GM18517 (cell line): ENCODE results near the gene DTX2.
"Not testable (repeated sequence)": the region's sequence is repeated elsewhere in the genome, so short reads cannot be mapped to it uniquely, and the experiment has no call there.

Source experiments
- ATAC-seq: cut with Tn5 transposase; IDR thresholded peaks from one replicate; pipeline ENCODE4 v1.9.1; 2021; ENCODE audit warnings: mild to moderate bottlenecking, moderate library complexity; ENCODE audit not compliant: unreplicated experiment

Gene DTX2

GRCh38 chr7:76485822-76486610 lies 24.5 kb downstream of the DTX2 start:
- not testable (repeated sequence) for ATAC-seq

GRCh38 chr7:76486618-76487017 lies 25.1 kb downstream of the DTX2 start:
- peak; percentile 99 for ATAC-seq

DNA sequence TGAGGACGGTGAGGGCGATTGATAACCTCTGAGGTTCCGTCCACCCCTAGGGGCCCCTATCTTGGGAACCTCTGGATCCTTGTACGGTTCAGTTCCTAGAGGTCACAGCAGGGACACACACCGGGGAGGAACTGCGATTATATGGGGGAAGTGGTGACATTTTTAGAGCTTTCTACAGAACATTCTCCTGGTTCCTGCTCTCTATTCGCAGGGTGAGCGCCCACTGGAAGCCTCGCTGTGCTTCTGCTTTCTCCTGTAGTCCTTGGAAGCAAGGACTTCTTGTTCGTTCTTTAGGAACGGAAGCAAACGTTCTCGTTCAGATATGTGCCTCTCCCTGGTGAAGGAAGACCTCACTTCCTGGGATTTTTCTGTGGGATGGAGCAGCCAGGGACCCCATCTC lies 26.5 kb downstream of the DTX2 start:
- not testable (repeated sequence) for ATAC-seq

- not testable (repeated sequence) for ATAC-seq
These were observed 30.6 kb downstream of the DTX2 start for GRCh38 chr7:76492139-76492538.

GRCh38 chr7:76495717-76496116 lies 34.2 kb downstream of the DTX2 start:
- ATAC-seq: not testable (repeated sequence)

DNA sequence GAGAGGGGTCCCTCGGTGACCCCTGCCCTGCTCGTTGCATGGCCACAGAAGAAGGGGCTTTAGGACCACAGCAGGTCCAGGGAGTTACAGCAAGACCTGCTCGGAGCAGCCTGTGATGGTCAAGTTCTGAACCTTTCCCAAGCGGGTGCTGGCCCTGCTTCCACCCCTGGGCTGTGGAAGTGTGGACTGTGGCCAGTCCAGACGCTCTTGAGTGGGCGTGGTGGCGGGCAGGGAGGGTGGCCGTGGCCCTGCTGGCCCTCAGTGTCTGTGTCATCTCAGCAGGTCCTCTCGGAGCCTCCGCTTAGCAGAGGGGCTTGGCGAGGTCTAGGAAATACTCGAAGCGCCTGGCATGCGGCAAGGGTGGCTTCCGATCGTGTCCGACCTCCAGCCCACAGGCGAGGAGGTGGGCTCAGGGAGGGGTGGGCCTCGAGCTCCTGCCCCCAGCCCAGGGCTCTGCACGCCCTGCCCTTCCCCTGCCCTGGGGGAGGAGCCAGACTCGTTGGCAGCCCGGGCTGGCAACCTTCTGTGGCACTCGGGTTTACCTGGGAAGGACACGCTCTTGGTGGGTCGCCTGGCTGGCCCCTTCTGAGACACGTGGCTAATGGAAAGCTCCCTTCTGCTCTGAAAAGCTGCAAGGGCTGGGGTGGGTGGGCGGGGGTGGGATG lies 36.5 kb downstream of the DTX2 start:
- ATAC-seq: not testable (repeated sequence)

DNA sequence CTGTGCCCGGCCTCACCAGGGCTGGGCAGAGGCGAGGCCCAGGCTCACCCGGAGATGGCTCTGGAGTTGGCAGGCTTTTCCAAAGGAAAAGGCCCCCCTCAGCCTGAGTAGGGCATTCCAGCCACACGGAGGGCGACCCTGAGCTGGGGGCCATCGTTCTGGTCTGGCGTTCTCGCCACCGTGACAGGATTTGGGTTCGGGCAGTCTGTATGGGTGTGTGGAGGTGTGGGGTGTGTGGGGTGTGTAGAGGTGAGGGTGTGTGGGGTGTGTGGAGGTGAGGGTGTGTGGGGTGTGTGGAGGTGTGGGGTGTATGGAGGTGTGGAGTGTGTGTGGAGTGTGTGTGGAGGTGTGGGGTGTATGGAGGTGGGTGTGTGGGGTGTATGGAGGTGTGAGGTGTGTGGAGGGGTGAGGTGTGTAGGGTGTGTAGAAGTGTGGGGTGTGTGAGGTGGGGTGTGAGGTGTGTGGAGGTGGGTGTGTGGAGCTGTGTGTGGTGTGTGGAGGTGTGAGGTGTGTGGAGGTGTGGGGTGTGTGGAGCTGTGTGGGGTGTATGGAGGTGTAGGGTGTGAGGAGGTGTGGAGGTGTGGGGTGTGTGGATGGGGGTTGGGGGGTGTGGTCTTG lies 37.2 kb downstream of the DTX2 start:
- ATAC-seq: not testable (repeated sequence)

DNA sequence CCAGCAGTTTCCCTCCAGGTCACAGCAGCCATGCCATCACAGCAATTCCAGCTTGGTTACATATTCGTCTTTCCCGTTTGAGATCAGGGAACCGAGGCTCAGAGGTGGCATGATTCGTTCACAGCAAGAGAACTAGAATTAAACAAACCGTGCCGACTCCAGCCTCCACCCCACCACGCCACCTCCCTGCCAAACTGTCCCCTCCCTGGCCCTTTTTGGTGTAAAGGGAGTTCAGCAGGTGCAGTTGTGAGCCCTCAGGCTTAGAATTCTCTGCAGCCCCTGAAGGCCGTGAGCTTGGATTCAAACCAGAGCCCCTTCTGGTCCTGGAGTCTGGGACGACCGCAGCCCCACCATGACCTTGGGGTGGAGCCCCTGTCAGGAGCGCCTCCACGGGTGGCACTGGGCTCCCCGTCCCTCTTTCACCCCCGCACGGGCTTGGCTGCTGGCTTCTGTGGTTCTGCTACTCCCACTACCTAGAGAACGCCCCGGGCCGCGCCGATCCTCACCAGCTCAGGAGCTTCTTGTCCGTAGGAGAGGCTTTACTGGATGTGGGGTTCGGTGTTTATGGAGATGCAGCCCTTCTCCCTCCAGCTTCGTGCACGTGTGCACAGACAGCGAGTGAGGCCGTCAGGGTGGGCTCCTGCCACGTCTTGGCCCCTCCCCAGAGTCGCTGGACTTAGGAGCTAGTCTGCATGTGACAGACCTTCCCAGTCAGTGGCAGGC lies 37.9 kb downstream of the DTX2 start:
- not testable (repeated sequence) for ATAC-seq

- ATAC-seq: not testable (repeated sequence)
These were observed 38.4 kb downstream of the DTX2 start for GRCh38 chr7:76499924-76500241.

- ATAC-seq: not testable (repeated sequence)
These were observed 40.7 kb downstream of the DTX2 start for GRCh38 chr7:76502224-76502623.

- ATAC-seq: not testable (repeated sequence)
These were observed 41.3 kb downstream of the DTX2 start for GRCh38 chr7:76502836-76503235.

- not testable (repeated sequence) for ATAC-seq
These were observed 41.7 kb downstream of the DTX2 start for GRCh38 chr7:76503244-76503643.

- not testable (repeated sequence) for ATAC-seq
These were observed 43.0 kb downstream of the DTX2 start for GRCh38 chr7:76504351-76505167.

DNA sequence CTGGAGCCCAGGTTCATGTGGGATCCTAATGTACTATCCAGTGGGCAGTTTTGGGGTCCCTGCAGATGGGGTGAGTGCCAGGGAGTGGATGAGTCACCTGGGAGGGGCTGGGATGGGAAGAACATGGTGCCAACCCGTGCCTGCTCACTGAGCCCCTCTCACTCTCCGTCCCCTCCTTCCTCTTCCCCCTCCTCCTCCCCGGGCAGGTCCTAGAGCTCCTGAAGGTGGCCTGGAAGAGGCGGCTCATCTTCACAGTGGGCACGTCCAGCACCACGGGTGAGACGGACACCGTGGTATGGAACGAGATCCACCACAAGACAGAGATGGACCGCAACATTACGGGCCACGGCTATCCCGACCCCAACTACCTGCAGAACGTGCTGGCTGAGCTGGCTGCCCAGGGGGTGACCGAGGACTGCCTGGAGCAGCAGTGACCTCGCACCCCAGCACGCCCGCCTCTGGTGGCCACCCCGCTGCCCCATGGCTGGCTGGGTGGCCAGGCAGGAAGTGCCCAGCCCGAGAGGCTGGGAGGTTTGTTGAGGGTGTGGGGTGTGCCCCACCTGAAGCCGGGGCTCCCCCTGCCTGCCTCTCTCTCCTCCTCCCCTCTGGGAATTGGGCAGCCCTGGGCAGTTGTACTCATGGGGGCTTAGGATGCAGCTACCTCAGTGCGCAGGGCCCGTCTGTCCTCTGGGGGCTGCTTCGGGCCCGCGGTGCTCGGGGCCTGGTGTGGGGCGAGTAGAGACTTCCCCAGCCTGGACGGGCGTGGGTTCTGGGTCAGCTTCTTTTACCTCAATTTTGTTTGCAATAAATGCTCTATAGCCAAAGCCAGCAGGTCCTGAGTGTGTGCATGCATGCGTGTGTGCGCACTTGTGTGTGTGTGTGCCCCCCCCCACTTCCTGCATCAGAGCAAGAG lies 43.9 kb downstream of the DTX2 start:
- ATAC-seq: no peak

- ATAC-seq: no peak
These were observed 44.6 kb downstream of the DTX2 start for GRCh38 chr7:76506081-76506440.

DNA sequence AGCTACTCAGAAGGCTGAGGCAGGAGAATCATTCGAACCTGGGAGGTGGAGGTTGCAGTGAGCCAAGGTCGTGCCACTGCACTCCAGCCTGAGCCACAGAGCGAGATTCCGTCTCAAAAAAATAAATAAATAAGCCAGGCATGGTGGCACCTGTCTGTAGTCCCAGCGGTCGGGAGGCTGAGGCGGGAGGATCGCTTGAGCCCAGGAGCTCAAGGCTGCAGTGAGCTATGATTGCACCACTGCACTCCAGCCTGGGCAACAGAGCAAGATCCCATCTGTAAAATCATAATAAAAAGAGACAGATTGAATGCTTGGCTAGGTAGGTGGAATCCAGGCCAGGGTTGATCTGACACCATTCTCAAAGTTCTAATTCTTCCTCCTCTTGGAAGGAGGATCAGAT lies 45.1 kb downstream of the DTX2 start:
- not testable (repeated sequence) for ATAC-seq

- ATAC-seq: no peak
These were observed 46.4 kb downstream of the DTX2 start for GRCh38 chr7:76507723-76508406.

GRCh38 chr7:76509931-76510877 lies 48.7 kb downstream of the DTX2 start, which contains the start of gene UPK3B:
Gene UPK3B (plus strand): TSS chr7:76510552. CDS start chr7:76510653, 101 bp downstream.
- no peak for ATAC-seq
